H9 (cell line): ENCODE results near the gene CCDC172. TPM values are rescaled to one million over a fixed set of nuclear protein-coding genes. Genes with fewer than 3 reads are reported as not detected.

Experiments
- DNase-seq: peaks from one replicate; pipeline ENCODE4 v3.0.0-alpha.2; 2017
- H2AFZ ChIP-seq: one replicate; pipeline ENCODE4 v1.6.1; 2013; ENCODE audit warnings: mild to moderate bottlenecking, low read length, control low read depth, moderate library complexity
- H2AK5ac ChIP-seq: 2 replicates; pipeline ENCODE4 v1.6.1; 2013; ENCODE audit warnings: low read length, control low read depth, mixed read lengths; ENCODE audit not compliant: insufficient read length
- H2BK120ac ChIP-seq: one replicate; pipeline ENCODE4 v1.6.1; 2013; ENCODE audit warnings: low read depth, mild to moderate bottlenecking, low read length, control low read depth, inconsistent platforms; ENCODE audit not compliant: poor library complexity, severe bottlenecking
- H2BK12ac ChIP-seq: 2 replicates; pipeline ENCODE4 v1.6.1; 2013; ENCODE audit warnings: low read length, control low read depth, mixed read lengths, low read depth; ENCODE audit not compliant: insufficient read length
- H2BK15ac ChIP-seq: 2 replicates; pipeline ENCODE4 v1.6.1; 2013; ENCODE audit warnings: low read depth, low read length, control low read depth
- H2BK20ac ChIP-seq: one replicate; pipeline ENCODE4 v1.6.1; 2013; ENCODE audit warnings: low read depth, mild to moderate bottlenecking, low read length, control low read depth, inconsistent platforms; ENCODE audit not compliant: poor library complexity, severe bottlenecking
- H2BK5ac ChIP-seq: 2 replicates; pipeline ENCODE4 v1.6.1; 2013; ENCODE audit warnings: low read length, control low read depth, mixed read lengths; ENCODE audit not compliant: insufficient read length
- H3K14ac ChIP-seq: 2 replicates; pipeline ENCODE4 v1.6.1; 2013; ENCODE audit warnings: low read length, control low read depth; ENCODE audit not compliant: insufficient read depth
- H3K18ac ChIP-seq: 2 replicates; pipeline ENCODE4 v1.6.1; 2013; ENCODE audit warnings: low read depth, mild to moderate bottlenecking, mixed read lengths, low read length, control low read depth; ENCODE audit not compliant: insufficient read length
- H3K23ac ChIP-seq: 2 replicates; pipeline ENCODE4 v1.6.1; 2013; ENCODE audit warnings: low read length, control low read depth, mixed read lengths, low read depth; ENCODE audit not compliant: insufficient read length
- H3K23me2 ChIP-seq: 2 replicates; pipeline ENCODE4 v1.6.1; 2013; ENCODE audit warnings: low read depth, mild to moderate bottlenecking, mixed read lengths, low read length, control low read depth; ENCODE audit not compliant: insufficient read length, poor library complexity, severe bottlenecking
- H3K27ac ChIP-seq: 2 replicates; pipeline ENCODE4 v1.5.1; 2013; ENCODE audit warnings: low read length, control low read depth, mixed read lengths, low read depth; ENCODE audit not compliant: insufficient read length
- H3K27me3 ChIP-seq: 2 replicates; pipeline ENCODE4 v1.6.1; 2013; ENCODE audit warnings: low read length, control low read depth, inconsistent platforms; ENCODE audit not compliant: insufficient read depth
- H3K4ac ChIP-seq: 2 replicates; pipeline ENCODE4 v1.6.1; 2013; ENCODE audit warnings: low read depth, mild to moderate bottlenecking, control low read depth, inconsistent platforms, low read length, moderate library complexity
- H3K4me1 ChIP-seq: 2 replicates; pipeline ENCODE4 v1.6.1; 2013; ENCODE audit warnings: low read length, control low read depth, inconsistent platforms; ENCODE audit not compliant: insufficient read depth
- H3K4me2 ChIP-seq: 2 replicates; pipeline ENCODE4 v1.6.1; 2013; ENCODE audit warnings: low read length, control low read depth, mixed read lengths; ENCODE audit not compliant: insufficient read length, insufficient read depth
- H3K56ac ChIP-seq: 2 replicates; pipeline ENCODE4 v1.6.1; 2013; ENCODE audit warnings: low read depth, mild to moderate bottlenecking, mixed read lengths, low read length, control low read depth; ENCODE audit not compliant: insufficient read length
- H3K79me1 ChIP-seq: 2 replicates; pipeline ENCODE4 v1.6.1; 2013; ENCODE audit warnings: low read depth, mild to moderate bottlenecking, moderate library complexity, low read length, control low read depth, inconsistent platforms; ENCODE audit not compliant: insufficient read depth, poor library complexity, severe bottlenecking
- H3K79me2 ChIP-seq: 2 replicates; pipeline ENCODE4 v1.6.1; 2013; ENCODE audit warnings: low read length, control low read depth, inconsistent platforms; ENCODE audit not compliant: insufficient read depth
- H3K9ac ChIP-seq: 2 replicates; pipeline ENCODE4 v1.6.1; 2013; ENCODE audit warnings: low read length, control low read depth, mixed read lengths; ENCODE audit not compliant: insufficient read length; ENCODE audit errors: extremely low read depth
- H3K9me3 ChIP-seq: one replicate; pipeline ENCODE4 v1.6.1; 2013; ENCODE audit warnings: low read depth, low read length, inconsistent platforms; ENCODE audit not compliant: control insufficient read depth
- H3T11ph ChIP-seq: one replicate; pipeline ENCODE4 v1.6.1; 2013; ENCODE audit warnings: mild to moderate bottlenecking, low read length, control low read depth, inconsistent platforms
- H4K20me1 ChIP-seq: one replicate; pipeline ENCODE4 v1.6.1; 2013; ENCODE audit not compliant: control insufficient read depth, insufficient read length, insufficient read depth
- H4K5ac ChIP-seq: 2 replicates; pipeline ENCODE4 v1.6.1; 2013; ENCODE audit warnings: low read depth, mild to moderate bottlenecking, mixed read lengths, low read length, control low read depth; ENCODE audit not compliant: insufficient read length
- H4K8ac ChIP-seq: replicated peaks from 2 replicates; pipeline ENCODE4 v1.6.1; 2013; ENCODE audit warnings: low read length, control low read depth, mixed read lengths, low read depth; ENCODE audit not compliant: insufficient read length
- H4K91ac ChIP-seq: 2 replicates; pipeline ENCODE4 v1.6.1; 2013; ENCODE audit warnings: low read depth, mild to moderate bottlenecking, moderate library complexity, mixed read lengths, low read length, control low read depth; ENCODE audit not compliant: insufficient read length
- H3K27ac Mint-ChIP-seq, 3 experiments: 2 replicates in 2 of 3; 3 replicates in 1 of 3; pipeline ENCODE4 v1.8.0; 2020 to 2021; ENCODE audit warnings: mixed read lengths in 3 of 3, mild to moderate bottlenecking in 1 of 3, moderate library complexity in 1 of 3
- H3K27me3 Mint-ChIP-seq: 2 replicates; pipeline ENCODE4 v1.8.0; 2021; ENCODE audit warnings: low read depth, mild to moderate bottlenecking, moderate library complexity, mixed read lengths
- H3K36me3 Mint-ChIP-seq, 3 experiments: 2 replicates in 2 of 3; 3 replicates in 1 of 3; pipeline ENCODE4 v1.8.0; 2020 to 2021; ENCODE audit warnings: low read depth in 3 of 3, mixed read lengths in 3 of 3; ENCODE audit not compliant: insufficient read depth in 1 of 3
- H3K4me1 Mint-ChIP-seq, 2 experiments: 2 replicates each; pipeline ENCODE4 v1.8.0; 2020; ENCODE audit warnings: mixed read lengths in 2 of 2
- H3K4me3 Mint-ChIP-seq, 2 experiments: 2 replicates in 1 of 2; 3 replicates in 1 of 2; pipeline ENCODE4 v1.8.0; 2020 to 2021; ENCODE audit warnings: mild to moderate bottlenecking in 2 of 2, mixed read lengths in 2 of 2, moderate library complexity in 1 of 2
- H3K9me3 Mint-ChIP-seq, 2 experiments: 2 replicates in 1 of 2; 3 replicates in 1 of 2; pipeline ENCODE4 v1.8.0; 2020; ENCODE audit warnings: mild to moderate bottlenecking in 2 of 2, mixed read lengths in 2 of 2, moderate library complexity in 1 of 2
- CTCF ChIP-seq: fragments of 200-600 bp; sonication (generic); conservative IDR thresholded peaks from 3 replicates; pipeline ENCODE4 v1.8.0; 2021; ENCODE audit warnings: antibody characterized with exemption, mild to moderate bottlenecking
- WGBS: extraction: QIAGEN DNeasy Blood & Tissue Kit; methylation state at CpG from one replicate; pipeline ENCODE4 v1.1.7; 2013; ENCODE audit warnings: missing lambda C conversion rate, low lambda C conversion rate, mixed read lengths; ENCODE audit not compliant: insufficient read length; ENCODE audit errors: extremely low coverage; 5-methylcytosine and 5-hydroxymethylcytosine counted together
- total RNA-seq: library from RNA; stranded (reverse); gene quantifications from 2 replicates; pipeline ENCODE4 v1.2.1, GENCODE V29; 2021

CCDC172 gene
- total RNA-seq, 1 experiment from 2014 or later: 1.3 TPM

- Histone ChIP-seq H3K4me2 (no peak overlapping the region), H2BK15ac (no peak overlapping the region), H2AK5ac (no peak overlapping the region), H4K91ac (no peak overlapping the region), H4K5ac (no peak overlapping the region), H3K79me1 (no peaks in the 10 kb centered on the region), H3K79me2 (no peaks in the 10 kb centered on the region), H2BK5ac (no peak overlapping the region), H3K4ac (no peak overlapping the region), H4K20me1 (no peaks in the 10 kb centered on the region), H3K18ac (no peak overlapping the region), H3K14ac (no peak overlapping the region), H3K56ac (no peak overlapping the region), H4K8ac (no peak overlapping the region), H2BK12ac (no peak overlapping the region), H3K9ac (no peak overlapping the region), H3K23me2 (no peaks in the 10 kb centered on the region), H3K27ac (no peak overlapping the region), H3K27me3 (no peaks in the 10 kb centered on the region), H2AFZ (no peak overlapping the region), H3T11ph (no peak overlapping the region), H3K23ac (no peak overlapping the region), H2BK20ac (no peak overlapping the region), H3K4me1 (no peaks in the 10 kb centered on the region), H3K9me3 (no peaks in the 10 kb centered on the region), H2BK120ac (no peak overlapping the region)
- Mint-ChIP-seq H3K9me3 (no peaks in the 10 kb centered on the region), H3K27ac (no peak overlapping the region), H3K4me1 (no peaks in the 10 kb centered on the region), H3K27me3 (no peaks in the 10 kb centered on the region; the same call in 1 of the 2 replicates), H3K36me3 (no peaks in the 10 kb centered on the region), H3K4me3 (no peak overlapping the region)
- WGBS: no CpG with 5 or more reads among the region's 3 CpGs
- TF ChIP-seq CTCF: no peak
- no peak for DNase-seq
Measured at GRCh38 chr10:116298586-116298985, 25.7 kb upstream of the CCDC172 start.
